Psoas muscle (tissue), 8 donors: ENCODE results near the gene SMS. TPM values are rescaled to one million over a fixed set of nuclear protein-coding genes. Genes with fewer than 3 reads are reported as not detected.
"Not testable (repeated sequence)": the region's sequence is repeated elsewhere in the genome, so short reads cannot be mapped to it uniquely, and the experiment has no call there.

Experiments used
- ATAC-seq, 4 donors: fragments of 200-7000 bp; cut with Tn5 transposase; one replicate each; pipeline ENCODE4 v1.9.1; 2020; ENCODE audit warnings: moderate library complexity in 3 of 4, mild to moderate bottlenecking in 2 of 4
- DNase-seq, 2 donors: peaks; one replicate each; pipeline ENCODE4 v3.0.0-alpha.2; 2020
- H3K27ac ChIP-seq: fragments of 200-600 bp; one replicate; pipeline ENCODE4 v1.8.0; 2022
- H3K27me3 ChIP-seq, 3 donors: fragments of 200-600 bp in 1 of 3; one replicate each; pipeline versions ENCODE4 v1.6.1 to v1.8.0; 2013 to 2022; ENCODE audit warnings: low read length in 2 of 3, mild to moderate bottlenecking in 2 of 3, moderate library complexity in 1 of 3; ENCODE audit not compliant: insufficient read depth in 3 of 3
- H3K36me3 ChIP-seq, 2 donors: fragments of 200-600 bp in 1 of 2; one replicate each; pipeline versions ENCODE4 v1.6.1 to v1.8.0; 2013 to 2022; ENCODE audit warnings: low read depth in 1 of 2, mild to moderate bottlenecking in 1 of 2, moderate library complexity in 1 of 2; ENCODE audit not compliant: insufficient read depth in 1 of 2
- H3K4me1 ChIP-seq: fragments of 200-600 bp; one replicate; pipeline ENCODE4 v1.8.0; 2022
- H3K4me3 ChIP-seq: fragments of 200-600 bp; one replicate; pipeline ENCODE4 v1.8.0; 2022; ENCODE audit warnings: mild to moderate bottlenecking
- H3K9me3 ChIP-seq: fragments of 200-600 bp; one replicate; pipeline ENCODE4 v1.8.0; 2022
- CTCF ChIP-seq: fragments of 200-600 bp; IDR thresholded peaks from one replicate; pipeline ENCODE4 v1.8.0; 2022; ENCODE audit warnings: antibody characterized with exemption
- WGBS, 3 donors: extraction: QIAGEN DNeasy Blood & Tissue Kit; methylation state at CpG; one replicate each; pipeline versions ENCODE4 v1.1.6 to v1.1.7; 2013; 5-methylcytosine and 5-hydroxymethylcytosine counted together
- intact Hi-C, 2 donors: fragments of 100-400 bp; cut with DNase I; formaldehyde crosslinking; loops; one replicate each; pipeline versions ENCODE4 v1.11.0 to v1.14.2; 2022
- polyA plus RNA-seq, 3 donors: library from polyadenylated mRNA; stranded (reverse); fragments of 200-250 nt; gene quantifications; one replicate each; pipeline ENCODE4 v1.2.3, GENCODE V29; 2013
- total RNA-seq, 4 donors: library from RNA; stranded (reverse); fragmentation: NEBNext Ultra II Directional in 2 of 4; extraction: Animal tissue kit (Norgen Biotek cat#: 25700) in 2 of 4; gene quantifications; one replicate each; pipeline versions ENCODE4 v1.2.1 to v1.2.4, GENCODE V29; 2021 to 2023
- donor health status: healthy with polysubstance abuse.
- donor health status: DM: no; HTN: no; CAD: no; lungs with moderate emphysema.
- donor health status: Bipolar disorder and iron deficiency.
- donor health status: healthy.
- donor health status: DM: yes; HTN: yes; CAD: no.
- donor health status: DM: no; HTN: no; CAD: no.
- donor health status: DM: no; HTN: no; CAD: no.
- donor health status: DM: yes; HTN: yes; CAD: no.

SMS gene
- total and polyA plus RNA-seq, 7 donors = 18.6 to 52.9 (median 41.3) TPM

GRCh38 chrX:21947671-21948070 lies 7.2 kb downstream of the SMS start:
- DNase-seq (no peak), ATAC-seq (no peak)
- Histone ChIP-seq H3K4me3 (no peak overlapping the region), H3K27ac (no peak overlapping the region), H3K36me3 (no peaks in the 10 kb centered on the region), H3K9me3 (no peaks in the 10 kb centered on the region), H3K27me3 (no peaks in the 10 kb centered on the region), H3K4me1 (no peaks in the 10 kb centered on the region)
- 38 to 46% (median 40%) methylated on average over 6 of the region's 6 CpGs for WGBS, 3 donors
- intact Hi-C loops = loop anchor here in 1 of 2 donors (10.0 kb wide), 1 partner anchor 103 kb away; no protein-coding TSS in a partner anchor
- no peak for TF ChIP-seq CTCF

DNA sequence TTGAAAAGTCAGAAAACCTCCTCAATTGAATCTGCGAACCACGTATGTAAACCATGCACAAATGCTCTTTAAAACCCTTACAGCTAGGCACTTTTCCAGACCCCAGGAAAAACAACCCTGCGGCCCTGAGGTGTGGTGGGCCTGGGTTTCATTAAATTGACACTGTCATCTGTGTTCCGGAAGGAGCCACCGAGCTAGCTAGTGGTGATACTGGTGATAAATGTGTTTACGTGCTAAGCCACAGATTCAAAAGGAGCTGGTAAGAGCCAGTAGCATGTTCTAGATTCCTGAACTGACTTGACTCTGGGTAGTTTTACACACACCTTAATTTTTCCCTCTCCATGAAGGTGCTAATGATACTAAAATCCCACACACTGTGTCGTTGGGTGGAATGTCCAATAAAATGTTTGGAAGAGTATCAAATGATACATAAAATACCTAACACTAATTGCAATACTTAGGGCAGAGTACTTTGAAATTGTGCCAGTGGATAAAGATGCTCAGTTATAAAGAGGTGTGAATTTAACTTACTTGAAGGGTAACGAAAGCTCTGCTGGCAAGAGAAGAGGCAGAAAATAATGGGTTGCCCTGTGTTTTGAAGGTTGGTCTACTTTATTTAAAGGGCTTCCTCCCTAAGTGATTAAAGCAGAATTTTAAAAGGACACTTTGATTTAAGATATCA lies 8.5 kb downstream of the SMS start:
- no peak for TF ChIP-seq CTCF
- Histone ChIP-seq H3K27ac (no peak overlapping the region), H3K36me3 (no peaks in the 10 kb centered on the region), H3K4me3 (no peak overlapping the region), H3K9me3 (no peaks in the 10 kb centered on the region), H3K4me1 (no peaks in the 10 kb centered on the region), H3K27me3 (no peaks in the 10 kb centered on the region)
- ATAC-seq = peak in 2 of 4 donors; percentile 26 to 43
- intact Hi-C loops = loop anchor here in 1 of 2 donors (10.0 kb wide), 1 partner anchor 104 kb away; no protein-coding TSS in a partner anchor
- DNase-seq = no peak
- WGBS, 3 donors = 27 to 49% (median 48%) methylated on average over 8 of the region's 8 CpGs

GRCh38 chrX:21949689-21950088 lies 9.2 kb downstream of the SMS start:
- 53 to 75% (median 63%) methylated on average over 5 of the region's 5 CpGs for WGBS, 3 donors
- Histone ChIP-seq H3K9me3 (no peaks in the 10 kb centered on the region), H3K36me3 (no peaks in the 10 kb centered on the region), H3K4me1 (no peaks in the 10 kb centered on the region), H3K27ac (no peak overlapping the region), H3K4me3 (no peak overlapping the region), H3K27me3 (no peaks in the 10 kb centered on the region)
- no peak for TF ChIP-seq CTCF
- intact Hi-C loops = loop anchor here in 1 of 2 donors (10.0 kb wide), 1 partner anchor 105 kb away; no protein-coding TSS in a partner anchor
- no peak for DNase-seq
- ATAC-seq = no peak

- H3K27me3 ChIP-seq, H3K9me3 ChIP-seq, DNase-seq, H3K4me1 ChIP-seq, ATAC-seq, H3K4me3 ChIP-seq, intact Hi-C loops, H3K27ac ChIP-seq, H3K36me3 ChIP-seq: not testable (repeated sequence)
- 76 to 100% (median 97%) methylated on average over 1 of the region's 1 CpG for WGBS, 3 donors
Observed at GRCh38 chrX:21950557-21950956, 10.0 kb downstream of the SMS start.

- no peak for TF ChIP-seq CTCF
- Histone ChIP-seq H3K4me3 (no peak overlapping the region), H3K9me3 (no peaks in the 10 kb centered on the region), H3K27ac (no peak overlapping the region), H3K27me3 (no peaks in the 10 kb centered on the region), H3K4me1 (no peaks in the 10 kb centered on the region), H3K36me3 (no peaks in the 10 kb centered on the region)
- no peak for DNase-seq
- WGBS, 3 donors = 71 to 81% (median 79%) methylated on average over 6 of the region's 6 CpGs
- intact Hi-C loops = no loop called here
- ATAC-seq = no peak
Observed at GRCh38 chrX:21952624-21953023, 12.1 kb downstream of the SMS start.

DNA sequence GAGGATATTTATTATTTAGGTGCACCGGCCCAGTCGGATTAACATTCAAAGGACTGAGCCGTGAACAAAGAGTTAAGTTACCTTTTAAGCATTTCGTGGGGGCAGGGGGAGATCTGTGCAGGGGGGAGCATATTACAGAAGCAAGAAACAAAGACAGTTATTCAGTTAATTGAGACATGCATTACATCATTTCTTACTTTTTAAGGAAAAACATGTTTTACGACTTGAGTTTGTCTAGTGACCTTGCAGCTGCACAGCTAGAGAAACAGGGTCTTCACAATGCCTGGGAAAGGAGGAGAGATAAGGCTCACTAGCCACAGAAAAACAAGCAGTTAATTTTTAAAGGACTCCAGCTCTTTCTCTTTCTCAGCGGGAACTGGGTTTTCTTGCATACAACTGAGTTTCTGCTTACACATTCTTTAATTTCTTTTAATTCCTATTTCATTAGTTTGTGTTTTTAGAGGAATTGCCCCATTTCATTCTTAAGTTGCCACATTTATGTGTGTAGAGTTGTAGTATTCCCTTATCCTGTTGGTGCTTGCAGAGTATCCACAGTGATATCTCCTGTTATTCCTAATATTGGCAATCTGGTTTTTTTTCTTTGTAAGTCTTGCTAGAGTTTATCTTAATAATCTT lies 12.8 kb downstream of the SMS start:
- WGBS, 3 donors = 74 to 87% (median 78%) methylated on average over 6 of the region's 6 CpGs

More for the DNA sequence above, 12.8 kb downstream of the SMS start:
- H3K4me1 ChIP-seq, ATAC-seq, H3K9me3 ChIP-seq, intact Hi-C loops, H3K27ac ChIP-seq, H3K27me3 ChIP-seq, H3K36me3 ChIP-seq, H3K4me3 ChIP-seq, DNase-seq: not testable (repeated sequence)
